Endothelial cell of umbilical vein (primary cell): ENCODE data around the gene COL8A1. TPM values are rescaled to one million over a fixed set of nuclear protein-coding genes. Genes with fewer than 3 reads are reported as not detected.

Source experiments
- BruUV-seq: library from RNA; stranded (reverse); fragments of 400-500 nt; replicated peaks from 2 replicates; lab custom pipeline; 2021; lab: Mats Ljungman, UMichigan
- CTCF ChIA-PET: fragments of 300-600, 350-600 bp; sonication (Branson Sonifier 250); formaldehyde crosslinking; loops from one replicate; lab custom pipeline; 2021; ENCODE audit warnings: antibody characterized with exemption, inconsistent platforms; lab: Charles Lee
- POLR2A ChIA-PET: fragments of 300-600, 350-600 bp; sonication (Branson Sonifier 250); formaldehyde crosslinking; loops from one replicate; lab custom pipeline; 2021; ENCODE audit warnings: antibody characterized with exemption, inconsistent platforms; lab: Charles Lee
- DNase-seq: peaks from one replicate; pipeline ENCODE4 v3.0.0-alpha.2; 2011; ENCODE audit warnings: low read depth, low spot score
- FAIRE-seq: peaks from 2 replicates; lab custom pipeline; 2011; peaks lifted over from hg19 to GRCh38; lab: Jason Lieb, UNC
- H2AFZ ChIP-seq: 2 replicates; pipeline ENCODE4 v1.6.0; 2012; ENCODE audit warnings: low read depth, low read length, control low read depth, inconsistent platforms
- H3K27ac ChIP-seq: 2 replicates; pipeline ENCODE4 v1.5.1; 2011; ENCODE audit warnings: low read depth, mild to moderate bottlenecking, control low read depth, low read length, moderate library complexity; ENCODE audit not compliant: insufficient read depth
- H3K27me3 ChIP-seq, 2 experiments: 2 replicates each; pipeline versions ENCODE4 v1.6.0 to v1.6.1; 2011; ENCODE audit warnings: low read length in 2 of 2, mixed read lengths in 1 of 2; ENCODE audit not compliant: control insufficient read depth in 2 of 2, insufficient read depth in 2 of 2
- H3K36me3 ChIP-seq, 2 experiments: 2 replicates in 1 of 2; 3 replicates in 1 of 2; pipeline ENCODE4 v1.5.1; 2011; ENCODE audit warnings: low read length in 2 of 2, mild to moderate bottlenecking in 1 of 2, moderate library complexity in 1 of 2; ENCODE audit not compliant: control insufficient read depth in 2 of 2, insufficient read depth in 2 of 2; ENCODE audit errors: extremely low read depth in 1 of 2
- H3K4me1 ChIP-seq: 3 replicates; pipeline ENCODE4 v1.5.1; 2011; ENCODE audit warnings: mild to moderate bottlenecking, low read length; ENCODE audit not compliant: control insufficient read depth, insufficient read depth; ENCODE audit errors: extremely low read depth
- H3K4me2 ChIP-seq: 2 replicates; pipeline ENCODE4 v1.6.1; 2011; ENCODE audit warnings: low read length, control low read depth, mixed read lengths; ENCODE audit not compliant: insufficient read depth
- H3K4me3 ChIP-seq, 3 experiments: fragments of 200-600 bp in 1 of 3; sonication (generic), shearing (Covaris generic) in 1 of 3; replicated peaks in 1 of 3; 2 replicates each; pipeline ENCODE4 v1.5.1; 2011 to 2016; ENCODE audit warnings: control low read depth in 3 of 3, low read length in 3 of 3, mild to moderate bottlenecking in 2 of 3, inconsistent platforms in 1 of 3, low read depth in 1 of 3, moderate library complexity in 1 of 3; ENCODE audit not compliant: insufficient read depth in 1 of 3
- H3K79me2 ChIP-seq: 2 replicates; pipeline ENCODE4 v1.6.0; 2012; ENCODE audit warnings: low read length, inconsistent platforms; ENCODE audit not compliant: control insufficient read depth, insufficient read depth
- H3K9ac ChIP-seq: replicated peaks from 2 replicates; pipeline ENCODE3; 2011; ENCODE audit warnings: low read length, control low read depth; ENCODE audit not compliant: insufficient read depth; ENCODE audit errors: extremely low read depth
- H3K9me1 ChIP-seq: replicated peaks from 3 replicates; pipeline ENCODE4 v1.6.0; 2011; ENCODE audit warnings: mild to moderate bottlenecking, low read length; ENCODE audit not compliant: control insufficient read depth, insufficient read depth; ENCODE audit errors: extremely low read depth
- H3K9me3 ChIP-seq: replicated peaks from 2 replicates; pipeline ENCODE4 v1.5.1; 2012; ENCODE audit warnings: low read length, inconsistent platforms; ENCODE audit not compliant: control insufficient read depth, insufficient read depth
- H4K20me1 ChIP-seq: replicated peaks from 2 replicates; pipeline ENCODE3; 2011; ENCODE audit warnings: mild to moderate bottlenecking, low read length; ENCODE audit not compliant: control insufficient read depth, insufficient read depth; ENCODE audit errors: extremely low read depth
- EZH2 ChIP-seq: IDR thresholded peaks from 2 replicates; pipeline ENCODE4 v1.6.1; 2012; ENCODE audit warnings: borderline replicate concordance, low read depth, mild to moderate bottlenecking, moderate library complexity, low read length, inconsistent platforms; ENCODE audit not compliant: severe bottlenecking
- FOS ChIP-seq: IDR thresholded peaks from 2 replicates; pipeline ENCODE4 v1.6.1; 2011; ENCODE audit warnings: mild to moderate bottlenecking, low read length, moderate library complexity, borderline replicate concordance; ENCODE audit not compliant: insufficient read depth
- GATA2 ChIP-seq: IDR thresholded peaks from 2 replicates; pipeline ENCODE4 v1.7.0; 2011; ENCODE audit warnings: low read depth, mild to moderate bottlenecking, moderate library complexity, mixed read lengths, low read length; ENCODE audit not compliant: insufficient read length, insufficient read depth
- JUN ChIP-seq: IDR thresholded peaks from 2 replicates; pipeline ENCODE4 v1.6.1; 2011; ENCODE audit warnings: borderline replicate concordance, low read depth; ENCODE audit not compliant: insufficient read length, insufficient read depth
- MYC ChIP-seq: IDR thresholded peaks from one replicate; pipeline ENCODE4 v1.6.1; 2011; ENCODE audit warnings: mild to moderate bottlenecking, low read depth, low read length
- POLR2A ChIP-seq: IDR thresholded peaks from 2 replicates; pipeline ENCODE4 v1.6.1; 2012; ENCODE audit warnings: low read depth, mild to moderate bottlenecking, control low read depth, low read length
- POLR2AphosphoS5 ChIP-seq: IDR thresholded peaks from 2 replicates; pipeline ENCODE4 v1.6.1; 2012; ENCODE audit warnings: low read depth, mild to moderate bottlenecking, control low read depth, low read length, moderate library complexity; ENCODE audit not compliant: insufficient read depth
- dilution Hi-C: fragments of 300-500 bp; cut with MboI; formaldehyde crosslinking; loops from one replicate; pipeline ENCODE4 v1.15.0; 2019; ENCODE audit warnings: low sequenced_read_pairs; ENCODE audit not compliant: extremely low pct_ligation_motif_present
- intact Hi-C: fragments of 100-400 bp; cut with micrococcal nuclease; formaldehyde crosslinking; loops from one replicate; pipeline ENCODE4 v1.10.0; 2022
- polyA plus RNA-seq, 4 experiments: library from polyadenylated mRNA; depleted of rRNA in 3 of 4; stranded (reverse) in 3 of 4; unstranded in 1 of 4; fragments of >200 nt; gene quantifications; 2 replicates each; pipeline versions ENCODE4 v1.2.1 to v1.2.3, GENCODE V29; 2011 to 2012; ENCODE audit warnings: missing spikeins in 1 of 4
- total RNA-seq: library from RNA; stranded (reverse); gene quantifications from 2 replicates; pipeline ENCODE4 v1.2.3, GENCODE V29; 2021
- TF ChIP-seq, protein P1 (sequence below): IDR thresholded peaks from 2 replicates; pipeline ENCODE4 v1.6.1; 2011; ENCODE audit not compliant: insufficient read depth, insufficient read length
- TF ChIP-seq, protein P2 (sequence below), 2 donors: IDR thresholded peaks; 1 replicate in 1 of 2; 2 replicates in 1 of 2; pipeline ENCODE4 v1.5.1; 2011; ENCODE audit warnings: low read length in 2 of 2, mild to moderate bottlenecking in 2 of 2, moderate library complexity in 2 of 2, control low read depth in 1 of 2, inconsistent platforms in 1 of 2, low read depth in 1 of 2; ENCODE audit not compliant: insufficient read depth in 1 of 2; ENCODE audit errors: extremely low read depth in 1 of 2

The COL8A1 gene
- total and polyA plus RNA-seq, 2 donors (not counting 3 experiments of a cell fraction or from before 2014, with no cell fraction given): 358 to 634 TPM

DNA sequence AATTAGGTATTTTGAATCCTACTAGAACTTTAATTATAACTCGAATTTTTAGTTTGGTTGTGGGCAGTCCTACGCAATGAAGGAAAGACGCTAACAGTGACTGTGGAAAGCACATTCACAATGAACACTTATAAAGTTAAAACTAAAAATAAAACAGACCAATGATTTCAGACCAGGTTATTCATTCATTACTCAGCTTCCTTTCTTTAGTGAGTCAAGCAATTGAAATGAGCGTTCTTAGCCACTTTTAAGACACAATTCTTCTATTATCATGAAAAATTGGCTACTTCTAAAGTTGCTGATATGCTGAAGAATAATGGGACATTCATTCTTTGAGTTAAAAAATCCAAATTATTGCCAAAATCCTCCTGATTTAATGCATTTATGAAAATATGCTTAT lies 113.3 kb downstream of the COL8A1 start:
- TF ChIP-seq, protein P1, sequence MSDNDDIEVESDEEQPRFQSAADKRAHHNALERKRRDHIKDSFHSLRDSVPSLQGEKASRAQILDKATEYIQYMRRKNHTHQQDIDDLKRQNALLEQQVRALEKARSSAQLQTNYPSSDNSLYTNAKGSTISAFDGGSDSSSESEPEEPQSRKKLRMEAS: no peak
- TF ChIP-seq, protein P2, sequence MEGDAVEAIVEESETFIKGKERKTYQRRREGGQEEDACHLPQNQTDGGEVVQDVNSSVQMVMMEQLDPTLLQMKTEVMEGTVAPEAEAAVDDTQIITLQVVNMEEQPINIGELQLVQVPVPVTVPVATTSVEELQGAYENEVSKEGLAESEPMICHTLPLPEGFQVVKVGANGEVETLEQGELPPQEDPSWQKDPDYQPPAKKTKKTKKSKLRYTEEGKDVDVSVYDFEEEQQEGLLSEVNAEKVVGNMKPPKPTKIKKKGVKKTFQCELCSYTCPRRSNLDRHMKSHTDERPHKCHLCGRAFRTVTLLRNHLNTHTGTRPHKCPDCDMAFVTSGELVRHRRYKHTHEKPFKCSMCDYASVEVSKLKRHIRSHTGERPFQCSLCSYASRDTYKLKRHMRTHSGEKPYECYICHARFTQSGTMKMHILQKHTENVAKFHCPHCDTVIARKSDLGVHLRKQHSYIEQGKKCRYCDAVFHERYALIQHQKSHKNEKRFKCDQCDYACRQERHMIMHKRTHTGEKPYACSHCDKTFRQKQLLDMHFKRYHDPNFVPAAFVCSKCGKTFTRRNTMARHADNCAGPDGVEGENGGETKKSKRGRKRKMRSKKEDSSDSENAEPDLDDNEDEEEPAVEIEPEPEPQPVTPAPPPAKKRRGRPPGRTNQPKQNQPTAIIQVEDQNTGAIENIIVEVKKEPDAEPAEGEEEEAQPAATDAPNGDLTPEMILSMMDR (IDR thresholded peaks at IDR 0.05; ENCODE audit: extremely low read depth in 1 of 2, insufficient read depth in 1 of 2, low read depth in 1 of 2, low read length in 2 of 2): no peak
- TF ChIP-seq FOS: peak; percentile 90
- TF ChIP-seq MYC: no peak
- peak; percentile 95 for TF ChIP-seq JUN
- no peak for TF ChIP-seq EZH2
- no peak for TF ChIP-seq GATA2
- peak; percentile 30 for TF ChIP-seq POLR2A
- TF ChIP-seq POLR2AphosphoS5: no peak
- DNase-seq (peak; percentile 83), FAIRE-seq (peak; percentile 79)
- H3K4me3 ChIP-seq: no peak overlapping the region
- ChIA-PET CTCF (interaction anchor here (0.8 to 4.7 kb wide), 20 partner anchors 25 to 934 kb away, joined by 3 to 61 read pairs (median 4); partner anchors contain the start of gene COL8A1), POLR2A (interaction anchor here (0.9 kb wide), 1 partner anchor 113 kb away, joined by 5 read pairs; the partner anchor contains the start of gene COL8A1)
- intact Hi-C loops: loop anchor here (2.0 to 5.0 kb wide), 2 partner anchors 49 to 207 kb away; no protein-coding TSS in a partner anchor
- H3K9ac ChIP-seq: peak overlapping the region; percentile 56
- H3K79me2 ChIP-seq: peaks cover 4% of the 10 kb centered on the region
- H3K36me3 ChIP-seq: peaks cover 0 to 13% of the 10 kb centered on the region in 2 experiments
- dilution Hi-C loops: loop anchor here (25.0 kb wide), 1 partner anchor 739 kb away; no protein-coding TSS in a partner anchor
- no peaks in the 10 kb centered on the region for H3K9me1 ChIP-seq
- peak overlapping the region; percentile 52 for H3K4me2 ChIP-seq
- no peak overlapping the region for H2AFZ ChIP-seq
- H3K9me3 ChIP-seq: no peaks in the 10 kb centered on the region
- BruUV-seq: no TSS peak
- H4K20me1 ChIP-seq: no peaks in the 10 kb centered on the region
- no peaks in the 10 kb centered on the region for H3K27me3 ChIP-seq
- peaks cover 28% of the 10 kb centered on the region for H3K4me1 ChIP-seq
- peak overlapping the region; percentile 86 for H3K27ac ChIP-seq
